ENCODE measurements around the gene CCT6B.
"Not testable (repeated sequence)": the region's sequence is repeated elsewhere in the genome, so short reads cannot be mapped to it uniquely, and the experiment has no call there.

The CCT6B gene
- 1.6 to 4.9 (median 3.2) reads per million in 18 experiments for total RNA-seq

GRCh38 chr17:34961093-34961911 is at the start of gene CCT6B, which contains the start of gene ZNF830:
Gene CCT6B (minus strand): TSS chr17:34961460. CDS start chr17:34961393, 67 bp downstream.
Gene ZNF830 (plus strand): TSS chr17:34961540. CDS start chr17:34961567, 27 bp downstream.
- DNase-seq: peak; percentile 95 to 97

GRCh38 chr17:35010093-35010492 is 48.8 kb upstream of the CCT6B start:
- no peak for DNase-seq

- DNase-seq: no peak
Observed at GRCh38 chr17:35006961-35007360, 45.7 kb upstream of the CCT6B start.

GRCh38 chr17:35006345-35006744 is 45.1 kb upstream of the CCT6B start:
- DNase-seq: no peak

- no peak for DNase-seq
Observed at GRCh38 chr17:35003778-35004177, 42.5 kb upstream of the CCT6B start.

GRCh38 chr17:35002876-35003551 is 41.8 kb upstream of the CCT6B start:
- DNase-seq: no peak

- no peak for DNase-seq
Observed at GRCh38 chr17:35001549-35001948, 40.3 kb upstream of the CCT6B start.

- DNase-seq: not testable (repeated sequence)
Observed at GRCh38 chr17:35000965-35001364, 39.7 kb upstream of the CCT6B start.

GRCh38 chr17:34999456-34999855 is 38.2 kb upstream of the CCT6B start:
- no peak for DNase-seq

GRCh38 chr17:34998205-34998604 is 36.9 kb upstream of the CCT6B start:
- peak; percentile 75 to 77 for DNase-seq

GRCh38 chr17:34997355-34997862 is 36.1 kb upstream of the CCT6B start:
- DNase-seq: no peak

GRCh38 chr17:34996422-34997285 is 35.4 kb upstream of the CCT6B start:
- DNase-seq: peak; percentile 52 to 57

- DNase-seq: no peak
Observed at GRCh38 chr17:34993031-34993430, 31.8 kb upstream of the CCT6B start.

- DNase-seq: no peak
Observed at GRCh38 chr17:34991606-34992005, 30.3 kb upstream of the CCT6B start.

- DNase-seq: peak; percentile 58 to 60
Observed at GRCh38 chr17:34990921-34991365, 29.7 kb upstream of the CCT6B start.

- DNase-seq: no peak
Observed at GRCh38 chr17:34989473-34989872, 28.2 kb upstream of the CCT6B start.

GRCh38 chr17:34988644-34989043 is 27.4 kb upstream of the CCT6B start:
- DNase-seq: no peak

GRCh38 chr17:34987232-34987631 is 26.0 kb upstream of the CCT6B start:
- DNase-seq: no peak

- no peak for DNase-seq
Observed at GRCh38 chr17:34981538-34982241, 20.4 kb upstream of the CCT6B start.

- DNase-seq: peak; percentile 85 to 87
Observed at GRCh38 chr17:34980681-34981537, 19.6 kb upstream of the CCT6B start.

GRCh38 chr17:34980353-34980680 is 19.1 kb upstream of the CCT6B start, which contains the start of gene LIG3:
Gene LIG3 (plus strand): TSS chr17:34980512. CDS start chr17:34983006, 2,494 bp downstream.
- peak; percentile 93 to 98 for DNase-seq

Measured in inflammatory macrophage (primary cell).